OCI-LY7 (cell line): ENCODE results near the gene S100B.

Source experiments
- CTCF ChIP-seq: fragments of 200-600 bp; sonication (generic); conservative IDR thresholded peaks from 2 replicates; pipeline ENCODE4 v1.5.1; 2014; ENCODE audit warnings: mild to moderate bottlenecking, antibody characterized with exemption, low read length, moderate library complexity, mixed read lengths
- EZH2phosphoT487 ChIP-seq: fragments of 200-600 bp; sonication (generic); IDR thresholded peaks from 2 replicates; pipeline ENCODE4 v1.6.1; 2018; ENCODE audit warnings: low read depth, borderline replicate concordance, mild to moderate bottlenecking, mixed run types, antibody characterized with exemption, low read length, moderate library complexity, mixed read lengths

- TF ChIP-seq CTCF (no peak), EZH2phosphoT487 (no peak)
Measured at GRCh38 chr21:46560568-46561444, 44.1 kb downstream of the S100B start.
